Suppressor macrophage (primary cell): Measurements from ENCODE around the gene TBC1D2B.

Source experiments
- DNase-seq, 4 experiments: peaks; one replicate each; pipeline ENCODE4 v3.0.0-alpha.2; 2020 to 2022

TBC1D2B gene

DNA sequence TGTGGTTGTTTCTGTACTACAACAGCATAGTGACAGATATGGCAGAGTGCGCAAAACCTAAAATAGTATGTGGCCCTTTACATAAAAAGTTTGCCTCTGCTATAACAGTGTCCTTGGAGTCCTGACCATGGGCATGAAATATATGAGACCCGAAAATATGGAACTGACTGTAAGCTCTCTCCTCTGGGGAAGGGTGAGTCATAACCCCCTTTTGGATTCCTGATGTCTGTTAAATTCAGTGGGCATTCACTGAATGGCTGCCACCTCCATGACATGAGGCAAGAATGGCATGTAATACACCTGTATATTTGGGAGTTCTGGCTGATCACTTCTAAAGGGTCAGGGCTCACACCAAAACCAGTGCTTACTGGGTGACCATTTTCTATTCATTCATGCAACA is 6.1 kb downstream of the TBC1D2B start:
- peak in 3 of 4 experiments; percentile 52 to 66 (median 64) for DNase-seq

DNA sequence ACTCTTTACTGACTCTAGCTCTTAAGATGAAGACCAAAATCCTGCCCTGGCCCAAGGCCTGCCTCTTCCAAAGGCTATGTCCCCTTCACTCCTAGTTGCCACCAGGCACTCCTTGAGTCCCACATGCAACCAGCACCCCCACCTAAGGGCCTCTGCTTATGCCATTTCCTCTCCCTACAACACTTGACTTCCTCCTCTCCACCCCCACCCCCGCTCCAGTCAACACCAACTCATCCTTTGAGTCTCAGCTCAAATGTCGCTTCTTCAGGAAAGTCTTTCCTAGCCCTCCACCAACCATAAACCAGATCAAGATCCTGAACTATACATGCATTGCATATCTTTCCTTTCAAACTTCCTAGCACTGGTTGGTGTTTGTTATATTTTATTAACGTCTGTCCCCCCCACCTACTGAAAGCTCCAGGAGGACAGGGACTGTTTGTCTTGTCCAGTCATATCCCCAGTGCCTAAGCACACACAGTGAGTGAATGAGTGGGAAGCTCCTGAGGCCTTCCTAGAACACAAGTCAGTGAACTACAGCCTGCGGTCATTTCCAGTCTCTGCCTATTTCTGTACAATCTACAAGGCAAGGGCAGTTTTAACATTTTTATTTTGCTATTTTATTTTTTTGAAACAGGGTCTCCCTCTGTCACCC is 7.3 kb downstream of the TBC1D2B start:
- DNase-seq, result peak; percentile 76 to 87 (median 83)

DNA sequence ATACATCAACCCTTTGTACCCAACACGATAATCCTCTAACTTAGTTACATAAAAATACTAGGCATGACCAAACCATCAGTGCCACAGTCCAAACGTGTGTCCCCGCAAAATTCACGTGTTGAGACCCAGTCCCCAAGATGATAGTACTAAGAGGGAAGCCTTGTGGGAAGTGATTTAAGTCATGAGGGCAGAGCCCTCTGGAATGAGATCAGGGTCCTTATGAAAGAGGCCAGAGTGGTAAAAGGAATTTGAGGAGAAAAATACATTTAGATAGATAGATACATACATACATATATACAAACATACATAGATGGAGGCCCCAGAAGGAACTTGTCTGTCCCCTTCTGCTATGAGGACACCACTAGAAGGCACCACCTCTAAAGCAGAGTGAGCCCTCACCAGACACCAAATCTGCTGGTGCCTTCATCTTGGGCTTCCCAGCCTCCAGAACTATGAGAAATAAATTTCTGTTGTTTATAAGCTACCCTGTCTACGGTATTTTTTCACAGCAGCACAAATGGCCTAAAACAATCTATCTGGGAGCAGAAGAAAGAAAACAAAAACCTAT is 8.0 kb downstream of the TBC1D2B start:
- peak in 3 of 4 experiments; percentile 42 to 60 (median 60) for DNase-seq

DNA sequence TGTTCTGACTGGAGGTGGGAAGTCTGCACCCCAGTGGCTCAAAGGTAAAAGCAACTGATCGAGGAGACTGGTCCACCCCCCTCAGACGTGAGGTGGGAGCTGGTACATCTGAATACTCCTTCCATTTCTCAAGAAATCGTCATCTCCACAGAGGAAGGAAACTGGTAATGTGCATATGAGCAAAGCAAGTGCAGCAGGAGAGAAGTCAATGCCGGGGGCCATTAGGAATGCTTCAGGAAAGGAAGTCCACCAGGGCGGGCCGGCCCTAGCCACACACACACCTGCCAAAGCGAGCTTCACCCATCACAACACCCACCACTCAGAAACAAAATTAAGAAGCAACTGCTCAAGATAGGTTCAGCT is 8.5 kb downstream of the TBC1D2B start:
- DNase-seq, result peak; percentile 58 to 77 (median 76)

DNA sequence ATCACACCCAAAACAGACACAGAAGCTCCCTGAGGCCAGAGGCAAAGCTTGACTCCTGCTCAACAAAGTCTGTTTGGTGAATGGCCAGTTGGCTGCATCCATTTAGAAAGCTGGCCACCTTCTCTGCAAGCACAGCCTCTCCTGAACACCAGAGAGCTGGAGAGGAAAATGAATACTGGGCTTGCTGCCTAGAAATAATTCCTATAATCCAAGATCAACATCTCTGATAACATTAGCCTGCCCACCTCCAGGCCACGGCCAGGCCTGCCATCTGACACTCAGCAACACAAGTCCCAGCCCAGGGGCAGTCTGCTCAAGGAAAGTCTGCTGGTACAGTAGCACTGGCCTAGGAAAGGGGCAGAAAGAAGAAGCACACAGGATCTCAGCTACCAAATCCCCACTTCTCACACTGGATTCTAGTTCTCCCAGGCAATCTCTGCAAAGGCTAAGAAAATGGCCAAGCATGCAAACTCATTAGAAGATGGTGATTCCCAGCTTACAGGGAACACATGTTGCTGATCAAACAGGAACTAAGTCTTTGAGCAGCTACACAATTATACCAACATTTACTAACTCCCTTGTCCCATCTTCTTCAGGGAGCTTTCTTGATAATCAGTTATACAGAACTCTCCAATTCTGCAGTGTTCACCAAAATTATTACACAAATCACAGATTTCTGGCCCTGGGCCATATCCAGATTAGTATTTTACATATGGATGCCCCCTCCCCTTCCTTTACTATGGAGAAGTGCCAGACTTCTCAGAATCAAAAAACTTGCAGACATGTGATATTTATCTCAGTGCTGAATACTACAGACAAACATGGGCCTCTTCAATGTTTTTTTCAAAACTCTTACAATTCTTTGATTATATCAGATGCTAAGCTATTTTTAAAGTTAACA is 9.9 kb downstream of the TBC1D2B start:
- DNase-seq, result peak in 3 of 4 experiments; percentile 42 to 68 (median 57)

DNA sequence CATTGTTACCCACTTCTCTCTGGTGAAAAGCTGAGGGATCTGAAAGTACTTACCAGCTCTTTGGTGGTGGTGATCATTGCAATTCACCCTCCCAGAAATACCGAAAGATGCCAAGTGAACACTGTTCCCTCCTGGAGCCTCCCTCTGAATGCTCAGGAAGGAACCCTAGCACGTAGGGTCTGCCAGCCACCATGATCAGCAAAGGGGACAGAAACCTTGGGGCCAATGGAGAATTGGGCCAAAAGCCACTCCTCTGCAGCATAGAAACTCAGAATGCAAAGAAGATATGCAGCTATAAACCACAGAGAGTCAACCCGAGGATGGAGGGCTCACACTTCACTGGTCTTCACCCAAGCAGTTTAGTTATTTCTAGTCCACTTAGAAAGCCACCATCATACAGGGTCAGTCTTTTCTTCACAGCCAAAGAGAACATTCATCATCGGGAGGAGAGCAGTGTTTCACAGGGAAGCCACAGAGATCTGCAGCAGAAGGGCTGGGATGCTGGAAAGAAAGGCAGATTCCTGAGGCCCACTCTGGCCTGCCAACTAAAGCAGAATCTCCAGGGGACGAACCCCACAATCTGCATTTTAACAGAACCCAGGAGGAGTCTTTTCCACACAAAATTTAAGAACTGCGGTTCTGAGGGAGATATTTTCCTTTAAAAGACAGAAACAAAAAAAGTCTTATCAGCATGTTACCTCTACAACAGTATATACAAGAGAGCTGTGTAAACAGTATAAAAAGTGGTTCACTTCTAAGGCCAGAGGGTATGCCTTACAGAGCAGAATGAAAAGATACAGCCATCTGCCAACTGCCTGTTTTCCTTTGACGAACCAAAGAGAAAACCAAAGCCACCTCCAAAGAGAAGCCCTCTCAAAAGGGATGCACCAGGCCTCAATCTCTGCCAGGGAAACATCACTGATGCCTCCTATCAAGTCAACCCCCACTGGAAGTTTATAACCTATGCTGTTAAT is 11.3 kb downstream of the TBC1D2B start:
- DNase-seq, result no peak

DNA sequence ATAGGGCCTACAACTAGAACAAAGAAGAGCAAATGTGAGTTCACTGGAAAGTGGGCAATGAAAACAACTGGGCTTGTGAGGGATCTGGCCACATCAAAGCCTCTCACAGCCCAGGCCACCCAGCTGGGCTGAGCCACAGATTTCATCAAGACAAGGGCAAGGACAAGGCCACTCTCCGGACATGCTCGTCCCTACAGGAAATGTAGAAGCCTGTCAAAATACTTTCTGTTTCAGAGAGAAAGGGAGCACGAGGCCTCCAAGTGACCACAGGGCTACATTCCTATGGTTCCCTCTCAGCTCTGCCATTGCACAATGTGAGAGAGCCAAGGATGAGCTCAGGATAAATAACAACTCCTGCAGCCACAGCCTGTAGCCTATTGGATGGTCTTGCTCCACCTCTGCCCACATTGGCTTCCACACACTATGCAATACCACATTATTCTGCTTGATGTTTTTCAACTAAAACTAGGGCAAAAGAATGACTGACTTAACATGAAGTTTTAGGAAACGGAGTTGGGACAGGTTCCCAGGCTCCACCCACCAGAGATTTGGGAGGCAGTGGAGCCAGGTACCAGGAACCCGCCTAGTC is 12.1 kb downstream of the TBC1D2B start:
- peak; percentile 91 to 97 (median 94) for DNase-seq

DNA sequence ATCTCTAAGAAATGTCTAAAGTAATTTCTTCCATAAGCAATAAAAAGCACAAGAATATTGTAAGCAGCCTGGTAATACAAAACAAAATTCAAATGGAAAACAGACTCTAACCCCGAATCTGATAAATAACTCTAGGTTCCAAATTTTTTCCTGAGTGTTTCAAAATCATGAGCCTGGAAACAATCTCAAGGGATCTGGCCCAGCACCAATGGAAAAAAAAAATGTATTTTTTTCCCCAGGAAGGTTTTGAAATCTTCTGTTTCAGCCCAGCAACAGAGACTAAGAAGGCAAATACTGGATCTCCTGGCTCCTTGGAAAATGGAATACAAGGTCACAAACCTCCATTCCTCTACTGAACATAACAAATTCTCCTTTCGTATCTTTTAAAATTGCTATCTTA is 13.0 kb downstream of the TBC1D2B start:
- no peak for DNase-seq

DNA sequence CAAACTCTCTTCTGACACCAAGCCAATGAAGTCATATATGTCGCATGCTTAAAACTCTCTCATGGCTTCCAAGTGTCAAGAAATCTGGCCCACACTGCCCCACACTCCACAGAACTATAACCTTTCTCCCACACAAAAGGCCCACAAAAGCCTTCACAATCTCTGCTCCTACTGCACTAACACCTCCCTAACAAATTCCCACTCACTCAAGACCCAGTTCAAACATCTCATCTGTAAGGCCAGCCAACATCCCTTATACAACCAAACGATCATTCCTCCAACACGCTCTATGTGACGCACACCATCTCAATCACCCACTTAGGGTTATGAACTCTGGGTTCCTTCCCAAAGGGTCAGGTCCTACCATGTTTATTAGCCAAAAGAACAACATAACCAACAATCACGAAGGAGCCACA is 13.5 kb downstream of the TBC1D2B start:
- peak in 2 of 4 experiments; percentile 26 to 33 for DNase-seq

DNA sequence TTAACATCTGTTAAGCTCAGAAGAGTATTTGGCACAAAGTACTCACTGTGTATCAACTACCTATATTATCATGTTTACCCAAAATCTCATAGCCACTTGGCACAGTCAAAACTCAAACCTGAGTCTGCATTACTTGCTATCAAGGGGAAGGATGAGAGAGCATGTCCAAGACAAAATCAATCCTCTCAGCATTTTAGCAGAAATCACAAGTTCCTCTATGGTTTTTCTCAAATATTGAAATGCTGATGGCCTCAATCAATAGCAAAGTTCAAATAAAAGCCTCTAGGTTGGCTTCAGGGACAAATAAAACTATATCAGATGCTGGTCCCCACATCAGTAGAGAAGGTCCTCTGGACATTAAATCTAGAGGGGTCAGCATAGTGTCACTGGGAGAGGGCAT is 14.3 kb downstream of the TBC1D2B start:
- peak in 1 of 4 experiments; percentile 40 for DNase-seq

DNA sequence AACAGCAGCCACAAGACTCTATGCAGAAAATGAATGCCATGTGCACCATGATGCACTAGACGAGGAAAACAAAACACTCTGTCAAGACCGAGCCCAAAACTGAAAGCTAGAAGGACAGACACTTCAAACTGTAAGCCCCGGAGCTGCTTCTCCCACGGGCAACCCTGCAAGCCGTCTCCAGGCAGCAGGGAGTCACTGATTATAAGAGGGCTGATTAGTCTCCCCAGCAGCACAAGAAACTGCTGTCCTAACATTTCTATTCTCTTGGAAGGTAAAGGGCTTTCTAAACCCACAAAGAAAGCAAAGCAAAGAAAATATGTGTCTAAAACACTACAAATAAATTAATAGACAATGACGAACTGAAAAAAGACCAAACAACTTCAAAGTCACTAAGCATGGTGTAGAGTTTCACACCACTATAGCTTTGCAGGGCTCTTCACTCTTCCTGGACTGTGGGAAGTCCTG is 15.5 kb downstream of the TBC1D2B start:
- peak in 3 of 4 experiments; percentile 56 to 69 (median 57) for DNase-seq

DNA sequence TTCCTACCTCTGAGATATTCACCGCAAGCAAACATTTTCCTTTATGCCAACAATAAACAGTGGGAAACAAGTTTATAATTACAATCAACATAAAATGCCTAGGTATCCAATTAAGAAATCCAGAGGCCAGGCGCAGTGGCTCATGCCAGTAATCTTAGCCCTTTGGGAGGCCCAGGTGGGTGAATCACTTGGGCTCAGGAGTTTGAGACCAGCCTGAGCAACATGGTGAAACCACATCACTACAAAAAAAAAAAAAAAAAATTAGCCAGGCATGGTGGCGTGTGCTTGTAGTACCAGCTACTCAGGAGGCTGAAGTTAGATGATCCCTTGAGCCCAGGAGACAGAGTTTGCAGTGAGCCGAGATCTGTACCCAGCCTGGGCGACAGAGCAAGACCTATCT is 17.3 kb downstream of the TBC1D2B start:
- DNase-seq, result no peak

DNA sequence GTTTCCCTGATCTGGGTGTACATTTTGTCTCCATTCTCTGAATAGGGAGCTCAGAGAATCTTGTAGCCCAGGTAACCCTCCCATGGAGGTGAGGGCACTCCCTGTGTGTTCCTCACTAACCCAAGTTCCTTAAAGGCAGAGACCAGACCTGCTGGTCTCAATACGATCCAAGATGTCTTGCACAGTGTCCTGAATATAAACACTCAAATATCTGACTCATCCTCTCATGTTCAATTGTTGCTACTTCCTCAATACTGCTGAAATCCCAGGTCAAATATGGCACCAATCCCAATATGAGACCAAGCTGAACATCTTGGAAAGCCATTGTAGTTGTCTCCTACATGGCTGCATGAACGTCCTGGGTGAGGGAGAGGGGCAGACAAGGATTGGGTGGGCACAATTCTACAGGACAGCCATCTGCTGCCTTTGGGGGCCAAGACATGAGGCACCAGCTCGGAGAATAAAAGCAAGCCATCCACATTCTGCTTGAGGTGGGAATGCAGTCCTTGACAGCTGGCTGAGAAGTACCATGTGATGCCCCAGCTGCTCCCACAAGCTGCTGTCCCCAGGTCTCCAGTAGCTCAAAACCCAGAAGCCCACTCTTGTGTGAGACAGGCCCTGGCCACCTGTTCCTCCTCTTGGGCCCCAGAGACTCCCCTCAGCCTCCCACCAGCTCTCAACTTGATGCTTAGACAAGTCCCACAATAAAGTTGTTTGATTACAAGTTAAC is 18.2 kb downstream of the TBC1D2B start:
- peak; percentile 57 to 83 (median 69) for DNase-seq

DNA sequence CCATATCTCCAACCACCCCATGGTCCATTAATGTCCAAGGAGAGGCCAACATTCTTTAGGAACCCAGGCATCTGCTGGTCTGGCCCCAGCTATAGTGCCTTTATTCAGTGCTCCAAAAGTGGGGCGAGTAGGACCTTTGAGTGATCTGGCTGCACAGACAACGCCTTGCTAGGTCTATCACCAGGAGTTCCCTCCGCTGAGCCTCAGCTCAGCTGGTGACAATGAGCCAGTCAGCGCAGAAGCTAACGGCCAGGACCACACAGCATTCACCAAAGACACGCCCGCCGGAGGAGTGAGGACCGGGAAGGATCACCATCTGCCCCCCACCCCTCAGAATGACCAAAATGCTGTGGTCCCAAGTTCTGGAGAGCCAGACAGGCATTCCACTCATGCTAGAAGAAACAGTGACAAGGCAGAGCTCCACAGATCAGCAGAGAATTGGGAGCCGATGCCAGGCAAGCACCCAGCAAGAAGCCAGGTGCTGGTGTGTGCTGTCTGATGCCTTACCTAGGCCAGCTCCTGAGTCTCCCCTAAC is 19.0 kb downstream of the TBC1D2B start:
- no peak for DNase-seq

DNA sequence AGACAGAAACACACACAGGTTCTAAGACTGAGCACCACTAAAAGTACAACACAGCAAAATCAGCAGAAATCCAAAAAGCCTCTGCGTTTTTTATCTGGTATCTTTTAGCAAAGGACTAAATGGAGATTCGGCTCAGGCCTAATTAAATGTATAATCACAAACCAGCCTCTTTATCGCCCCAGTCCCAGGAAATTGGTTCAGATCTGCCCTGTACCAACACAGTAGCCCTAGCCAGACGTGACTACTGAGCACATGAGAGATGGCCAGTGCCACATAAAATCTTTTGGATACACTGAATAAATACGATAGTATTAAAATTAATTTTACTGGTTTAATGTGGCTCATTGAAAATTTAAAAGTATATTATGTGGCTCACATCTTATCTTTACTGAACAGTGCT is 19.7 kb downstream of the TBC1D2B start:
- DNase-seq, result no peak

DNA sequence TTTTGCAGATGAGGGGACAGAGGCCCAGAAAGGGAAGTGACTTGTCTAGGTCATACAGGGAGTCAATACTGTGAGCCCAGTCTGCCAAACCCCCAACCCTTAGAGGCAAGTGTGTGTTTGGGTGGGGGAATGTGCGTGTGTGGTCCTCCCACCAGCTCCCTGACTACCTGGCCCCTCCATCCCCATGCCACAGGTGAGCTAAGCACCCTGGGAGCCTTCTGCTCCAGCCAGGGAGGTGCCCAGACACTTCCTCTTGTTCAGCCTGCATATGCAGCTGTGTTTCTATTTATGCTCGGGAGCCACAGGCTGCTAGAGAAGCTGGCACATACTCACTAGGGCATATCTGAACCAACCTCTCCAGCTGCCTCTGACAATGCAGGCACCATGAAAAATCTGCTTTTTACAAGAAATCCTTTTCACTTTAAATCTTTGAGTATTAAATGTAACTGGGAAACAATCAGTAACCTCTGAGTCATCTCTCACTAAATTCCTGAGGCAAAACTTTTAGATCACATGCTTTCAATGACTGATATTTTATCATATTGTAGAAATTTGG is 20.7 kb downstream of the TBC1D2B start:
- peak; percentile 37 to 67 (median 64) for DNase-seq

DNA sequence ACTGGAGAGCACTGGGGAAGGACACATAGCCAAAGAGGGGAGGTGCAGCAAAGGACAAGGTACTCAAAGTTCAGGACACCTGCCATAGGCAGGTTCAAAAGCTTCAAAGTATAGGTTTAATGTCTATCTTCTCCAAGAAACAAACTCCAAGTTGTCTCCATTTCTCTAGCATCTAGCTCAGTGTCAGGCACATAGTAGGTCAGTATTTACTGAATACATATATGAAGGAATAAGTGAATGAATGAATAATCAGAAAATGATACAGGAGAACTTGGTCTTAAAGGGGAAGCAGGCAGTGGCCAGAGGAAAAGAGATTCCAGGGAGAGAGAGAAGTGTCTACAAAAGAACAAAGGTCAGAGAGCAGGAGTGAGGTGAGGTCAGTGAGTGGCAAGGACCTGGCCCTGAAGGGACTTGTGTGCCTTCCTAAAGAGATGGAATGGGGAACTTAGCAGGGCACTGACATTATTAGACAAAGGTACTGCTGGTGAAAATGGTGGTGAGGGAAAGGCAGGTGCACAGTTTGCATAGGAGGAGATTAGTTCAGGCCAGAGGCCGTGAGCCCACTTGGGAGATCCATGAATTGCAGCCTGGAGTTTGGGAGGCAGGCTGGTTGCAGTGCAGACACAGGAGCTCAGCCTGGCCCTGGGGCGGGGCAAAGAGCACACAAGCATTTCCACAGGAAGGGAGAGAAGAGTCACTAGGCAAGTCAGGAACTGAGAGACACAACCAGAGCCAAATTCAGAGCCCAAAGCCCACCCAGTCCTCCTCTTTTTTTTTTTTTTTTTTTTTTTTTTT is 21.4 kb downstream of the TBC1D2B start:
- peak in 3 of 4 experiments; percentile 41 to 52 (median 49) for DNase-seq

DNA sequence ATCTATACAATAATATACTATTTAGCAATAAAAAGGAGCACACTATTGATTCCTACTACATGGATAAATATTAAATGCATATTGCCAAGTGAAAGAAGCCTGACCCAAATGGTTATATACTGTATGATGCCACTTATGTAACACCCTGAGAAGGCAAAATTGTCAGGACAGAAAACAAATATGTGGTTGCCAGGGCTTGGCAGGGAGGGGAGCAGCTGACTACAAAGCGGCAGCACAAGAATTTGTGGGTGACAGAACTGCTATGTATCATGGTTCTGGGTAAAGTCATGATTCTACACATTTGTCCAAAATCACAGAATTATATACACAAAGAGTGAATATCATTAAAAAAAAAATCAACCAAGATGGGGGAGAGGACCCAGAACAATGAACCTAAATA is 22.5 kb downstream of the TBC1D2B start:
- DNase-seq, result no peak

DNA sequence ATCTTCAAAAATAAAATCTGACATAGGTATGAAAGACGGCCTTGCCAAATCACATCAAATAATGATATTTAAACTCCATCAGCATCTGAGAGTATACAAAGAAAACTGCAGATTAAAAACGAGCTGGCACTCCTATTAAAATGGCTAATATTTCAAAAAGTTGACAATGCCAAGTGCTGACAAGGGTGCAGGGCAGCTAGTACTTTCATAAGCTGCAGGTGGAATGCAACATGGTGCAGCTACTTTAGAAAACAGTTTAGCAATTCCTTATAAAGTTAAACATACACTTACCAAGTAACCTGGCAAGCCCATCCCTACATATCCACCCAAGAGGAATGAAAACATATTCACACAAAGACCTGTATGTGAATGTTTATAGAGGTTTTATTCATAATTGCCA is 23.0 kb downstream of the TBC1D2B start:
- DNase-seq, result no peak

DNA sequence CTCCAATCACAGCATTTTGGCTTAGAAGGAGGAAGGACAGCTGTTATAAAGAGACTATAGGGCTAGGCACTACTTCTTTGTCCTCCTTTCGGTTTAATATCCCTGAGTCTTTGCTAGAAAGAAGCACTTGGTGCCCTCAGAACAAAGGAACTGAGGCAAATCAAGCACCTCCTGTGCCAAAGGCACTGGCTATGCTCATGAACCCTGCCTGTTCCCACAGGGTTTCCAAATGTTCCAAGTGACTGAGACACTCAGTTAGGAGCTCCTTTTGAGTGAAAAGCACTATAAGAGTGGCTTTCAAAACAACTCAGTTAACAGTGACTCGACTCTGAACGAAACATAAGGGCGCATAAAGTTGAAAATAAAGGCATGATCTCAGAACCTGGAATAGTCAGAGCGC is 25.0 kb downstream of the TBC1D2B start:
- no peak for DNase-seq
